Right cardiac atrium (tissue), 5 donors: ENCODE measurements around the gene TMEM123. TPM values are rescaled to one million over a fixed set of nuclear protein-coding genes. Genes with fewer than 3 reads are reported as not detected.
"Not testable (repeated sequence)": the region's sequence is repeated elsewhere in the genome, so short reads cannot be mapped to it uniquely, and the experiment has no call there.

Experiments
- ATAC-seq, 2 donors: fragments of 200-7000 bp; cut with Tn5 transposase; one replicate each; pipeline versions ENCODE4 v1.8.0 to v1.9.1; 2020; ENCODE audit warnings: moderate library complexity in 2 of 2, mild to moderate bottlenecking in 1 of 2
- DNase-seq, 3 donors: peaks; one replicate each; pipeline ENCODE4 v3.0.0-alpha.2; 2020
- H3K27ac ChIP-seq: one replicate; pipeline ENCODE4 v1.5.1; 2013; ENCODE audit warnings: mild to moderate bottlenecking, low read length, control low read depth, moderate library complexity
- H3K27me3 ChIP-seq: one replicate; pipeline ENCODE4 v1.6.1; 2013; ENCODE audit not compliant: control insufficient read depth, insufficient read depth
- H3K4me1 ChIP-seq: one replicate; pipeline ENCODE4 v1.6.1; 2013; ENCODE audit warnings: low read length; ENCODE audit not compliant: control insufficient read depth, insufficient read depth
- H3K4me3 ChIP-seq: one replicate; pipeline ENCODE4 v1.5.1; 2013; ENCODE audit warnings: low read length, control low read depth
- H3K9me3 ChIP-seq: one replicate; pipeline ENCODE4 v1.6.1; 2013; ENCODE audit warnings: low read length; ENCODE audit not compliant: control insufficient read depth
- WGBS: extraction: QIAGEN DNeasy Blood & Tissue Kit; methylation state at CpG from one replicate; pipeline ENCODE4 v1.1.7; 2013; 5-methylcytosine and 5-hydroxymethylcytosine counted together
- intact Hi-C, 4 donors: fragments of 100-400 bp; cut with DNase I; formaldehyde crosslinking; loops; one replicate each; pipeline versions ENCODE4 v1.11.0 to v1.14.0; 2022 to 2023
- polyA plus RNA-seq: library from polyadenylated mRNA; stranded (reverse); fragments of 200-250 nt; gene quantifications from one replicate; pipeline ENCODE4 v1.2.3, GENCODE V29; 2013
- total RNA-seq, 4 donors: library from RNA; stranded (reverse); fragmentation: NEBNext Ultra II Directional; extraction: Animal tissue kit (Norgen Biotek cat#: 25700); gene quantifications; one replicate each; pipeline ENCODE4 v1.2.1, GENCODE V29; 2021
- donor health status: healthy with polysubstance abuse.
- donor health status: DM: no; HTN: yes; CAD: no.
- donor health status: DM: no; HTN: no; CAD: no.
- donor health status: DM: no; HTN: yes; CAD: no; lungs with severe emphysema.
- donor health status: DM: yes; HTN: yes; CAD: no.

The TMEM123 gene
- total and polyA plus RNA-seq, 5 donors = 52.4 to 106 (median 101) TPM

DNA sequence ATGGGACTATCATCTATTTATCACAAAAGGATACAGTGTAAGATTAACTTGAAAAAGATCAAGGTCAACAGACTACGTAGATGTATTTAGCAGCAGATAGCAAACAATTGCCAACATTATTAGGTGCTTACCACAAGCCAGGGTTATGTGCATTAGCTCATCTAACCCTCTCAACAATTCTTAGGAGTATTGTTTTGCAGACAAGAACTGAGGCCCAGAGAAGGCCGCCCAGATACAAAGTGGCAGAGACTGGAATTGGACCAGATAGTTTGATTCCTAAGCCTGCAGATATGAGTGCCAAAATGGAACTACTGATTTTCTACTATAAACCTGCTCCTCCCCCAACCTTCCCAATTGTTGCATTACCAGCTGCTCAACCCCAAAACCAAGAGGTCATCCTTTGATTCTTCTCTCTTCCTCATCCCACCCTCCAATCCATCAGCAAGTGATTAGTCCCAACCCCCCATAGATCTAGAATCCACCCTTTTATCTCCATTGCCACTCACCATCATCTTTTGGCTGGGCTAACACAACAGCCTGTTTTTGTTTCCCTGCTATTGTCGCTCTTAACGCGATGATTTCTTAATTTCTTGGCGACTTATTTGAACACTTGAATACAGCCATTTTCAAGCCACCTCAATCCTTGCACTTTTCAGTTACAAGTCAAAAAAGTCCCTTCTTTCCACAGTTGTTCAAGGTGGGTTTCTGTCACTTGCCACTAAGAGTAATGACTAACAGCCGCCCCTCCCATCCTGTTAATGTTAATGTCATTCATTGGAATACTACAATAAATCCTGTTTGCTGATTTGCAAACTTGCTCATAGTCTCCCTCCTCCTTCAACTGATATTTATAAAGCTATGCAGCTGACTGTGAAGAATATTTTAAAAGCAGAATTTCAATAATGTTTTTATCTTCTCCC, 2.7 kb downstream of the TMEM123 start:
- Histone ChIP-seq H3K27me3 (no peaks in the 10 kb centered on the region), H3K9me3 (no peaks in the 10 kb centered on the region), H3K27ac (no peak overlapping the region), H3K4me3 (no peak overlapping the region), H3K4me1 (no peaks in the 10 kb centered on the region)
- ATAC-seq (no peak), DNase-seq (no peak)
- WGBS = 75% methylated on average over 7 of the region's 7 CpGs
- intact Hi-C loops = loop anchor here in 1 of 4 donors (10.0 kb wide), 1 partner anchor 65 kb away; no protein-coding TSS in a partner anchor

- Histone ChIP-seq H3K4me3 (no peak overlapping the region), H3K27me3 (no peaks in the 10 kb centered on the region), H3K9me3 (no peaks in the 10 kb centered on the region), H3K4me1 (no peaks in the 10 kb centered on the region), H3K27ac (no peak overlapping the region)
- 79% methylated on average over 2 of the region's 2 CpGs for WGBS
- ATAC-seq = no peak
- intact Hi-C loops = no loop called here
- DNase-seq = no peak
These were observed 3.7 kb downstream of the TMEM123 start for GRCh38 chr11:102448869-102449224.

DNA sequence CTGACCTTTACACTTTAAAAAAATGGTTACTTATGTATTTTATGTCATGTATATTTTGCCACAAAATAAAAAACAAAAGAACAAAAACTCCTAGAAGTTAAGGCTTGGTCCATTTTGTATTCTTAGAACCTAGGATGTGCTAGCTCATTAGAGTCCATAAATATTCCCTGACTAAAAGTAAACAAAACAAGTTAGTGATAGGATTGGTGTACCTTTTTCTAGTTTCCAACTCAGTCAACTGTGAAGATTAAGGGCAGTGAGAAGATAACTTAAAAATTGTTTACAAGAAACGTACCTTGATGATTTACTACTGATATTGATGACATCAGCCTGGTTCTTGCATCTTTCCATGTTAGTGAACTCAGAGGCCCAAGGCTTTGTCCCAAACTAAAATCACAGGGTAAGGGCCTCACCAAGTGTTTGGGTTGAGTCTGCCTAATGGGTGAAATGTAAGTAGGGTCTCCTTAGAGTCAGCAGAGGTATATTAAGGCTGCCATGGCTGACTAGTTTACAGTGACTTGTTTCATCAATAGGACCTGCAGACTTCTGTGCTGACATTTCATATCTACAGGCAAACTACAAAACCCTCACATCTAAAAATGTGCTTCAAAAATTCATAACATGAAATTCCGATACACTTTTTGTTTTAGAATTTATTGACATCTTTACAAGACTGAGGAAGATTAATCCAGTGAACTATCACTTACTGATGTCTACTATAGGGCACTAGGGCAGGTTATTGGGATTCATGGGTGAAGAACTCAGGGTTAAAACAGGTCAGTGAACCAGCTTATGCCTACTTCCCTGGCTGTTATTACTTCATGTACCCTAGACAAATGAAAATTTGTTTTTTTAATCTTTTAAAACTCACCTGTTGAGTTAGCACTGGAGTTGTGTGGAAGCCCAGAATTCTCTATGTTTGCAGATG, 4.4 kb downstream of the TMEM123 start:
- H3K27ac ChIP-seq = no peak overlapping the region
- H3K4me3 ChIP-seq = no peak overlapping the region
- no peaks in the 10 kb centered on the region for H3K27me3 ChIP-seq
- DNase-seq (no peak), ATAC-seq (no peak)
- no peaks in the 10 kb centered on the region for H3K9me3 ChIP-seq
- WGBS = 93% methylated on average over 2 of the region's 2 CpGs
- intact Hi-C loops = no loop called here
- H3K4me1 ChIP-seq = no peaks in the 10 kb centered on the region

GRCh38 chr11:102447193-102447592, 5.4 kb downstream of the TMEM123 start:
- H3K9me3 ChIP-seq = no peaks in the 10 kb centered on the region
- no peak overlapping the region for H3K27ac ChIP-seq
- ATAC-seq (no peak), DNase-seq (no peak)
- H3K27me3 ChIP-seq = no peaks in the 10 kb centered on the region
- H3K4me1 ChIP-seq = no peaks in the 10 kb centered on the region
- no peak overlapping the region for H3K4me3 ChIP-seq
- intact Hi-C loops = no loop called here

DNA sequence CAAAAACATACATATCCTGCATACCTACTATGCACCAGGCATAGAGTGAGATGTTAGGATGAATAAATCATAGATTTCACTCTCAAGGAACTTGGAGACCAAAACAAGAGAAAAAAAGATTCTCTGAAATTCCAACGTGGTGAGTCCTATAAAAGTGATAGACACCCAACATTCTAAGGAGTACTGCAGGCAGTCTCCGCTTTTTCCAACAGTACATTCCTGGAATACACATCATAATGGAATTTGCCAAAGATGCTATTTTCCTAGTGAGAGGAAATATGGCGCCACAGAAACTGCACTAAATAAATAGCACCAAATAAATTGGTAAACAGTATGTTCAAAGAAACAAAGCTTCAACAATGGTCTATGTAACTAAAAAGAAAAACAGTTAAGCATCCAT, 6.0 kb downstream of the TMEM123 start:
- DNase-seq = no peak
- Histone ChIP-seq H3K9me3 (no peaks in the 10 kb centered on the region), H3K4me3 (no peak overlapping the region), H3K27me3 (no peaks in the 10 kb centered on the region), H3K27ac (no peak overlapping the region), H3K4me1 (no peaks in the 10 kb centered on the region)
- intact Hi-C loops = no loop called here
- ATAC-seq = no peak
- 62% methylated on average over 3 of the region's 3 CpGs for WGBS

DNA sequence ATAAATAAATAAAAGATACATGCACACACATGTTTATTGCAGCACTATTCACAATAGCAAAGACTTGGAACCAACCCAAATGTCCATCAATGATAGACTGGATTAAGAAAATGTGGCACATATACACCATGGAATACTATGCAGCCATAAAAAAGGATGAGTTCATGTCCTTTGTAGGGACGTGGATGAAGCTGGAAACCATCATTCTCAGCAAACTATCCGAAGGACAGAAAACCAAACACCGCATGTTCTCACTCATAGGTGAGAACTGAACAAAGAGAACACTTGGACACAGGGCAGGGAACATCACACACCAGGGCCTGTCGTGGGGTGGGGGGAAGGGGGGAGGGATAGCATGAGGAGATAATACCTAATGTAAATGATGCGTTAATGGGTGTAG, 7.9 kb downstream of the TMEM123 start:
- intact Hi-C loops, ATAC-seq, H3K27ac ChIP-seq, H3K27me3 ChIP-seq, H3K4me3 ChIP-seq, H3K9me3 ChIP-seq, DNase-seq, H3K4me1 ChIP-seq: not testable (repeated sequence)
- 99% methylated on average over 5 of the region's 5 CpGs for WGBS

DNA sequence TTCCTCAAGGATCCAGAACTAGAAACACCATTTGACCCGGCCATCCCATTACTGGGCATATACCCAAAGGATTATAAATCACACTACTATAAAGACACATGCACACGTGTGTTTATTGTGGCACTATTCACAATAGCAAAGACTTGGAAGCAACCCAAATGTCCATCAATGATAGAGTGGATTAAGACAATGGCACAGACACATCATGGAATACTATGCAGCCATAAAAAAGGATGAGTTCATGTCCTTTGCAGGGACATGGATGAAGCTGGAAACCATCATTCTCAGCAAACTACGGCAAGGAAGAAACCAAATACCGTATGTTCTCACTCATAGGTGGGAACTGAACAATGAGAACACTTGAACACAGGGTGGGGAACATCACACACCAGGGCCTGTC, 8.4 kb downstream of the TMEM123 start:
- H3K9me3 ChIP-seq, ATAC-seq, H3K27ac ChIP-seq, H3K4me3 ChIP-seq, DNase-seq, intact Hi-C loops, H3K4me1 ChIP-seq, H3K27me3 ChIP-seq: not testable (repeated sequence)
- WGBS = 97% methylated on average over 4 of the region's 4 CpGs

- H3K4me1 ChIP-seq, H3K4me3 ChIP-seq, H3K27ac ChIP-seq, H3K27me3 ChIP-seq, DNase-seq, intact Hi-C loops, H3K9me3 ChIP-seq, ATAC-seq: not testable (repeated sequence)
- WGBS = 58% methylated on average over 4 of the region's 4 CpGs
These were observed 13.6 kb downstream of the TMEM123 start for GRCh38 chr11:102439063-102439363.

DNA sequence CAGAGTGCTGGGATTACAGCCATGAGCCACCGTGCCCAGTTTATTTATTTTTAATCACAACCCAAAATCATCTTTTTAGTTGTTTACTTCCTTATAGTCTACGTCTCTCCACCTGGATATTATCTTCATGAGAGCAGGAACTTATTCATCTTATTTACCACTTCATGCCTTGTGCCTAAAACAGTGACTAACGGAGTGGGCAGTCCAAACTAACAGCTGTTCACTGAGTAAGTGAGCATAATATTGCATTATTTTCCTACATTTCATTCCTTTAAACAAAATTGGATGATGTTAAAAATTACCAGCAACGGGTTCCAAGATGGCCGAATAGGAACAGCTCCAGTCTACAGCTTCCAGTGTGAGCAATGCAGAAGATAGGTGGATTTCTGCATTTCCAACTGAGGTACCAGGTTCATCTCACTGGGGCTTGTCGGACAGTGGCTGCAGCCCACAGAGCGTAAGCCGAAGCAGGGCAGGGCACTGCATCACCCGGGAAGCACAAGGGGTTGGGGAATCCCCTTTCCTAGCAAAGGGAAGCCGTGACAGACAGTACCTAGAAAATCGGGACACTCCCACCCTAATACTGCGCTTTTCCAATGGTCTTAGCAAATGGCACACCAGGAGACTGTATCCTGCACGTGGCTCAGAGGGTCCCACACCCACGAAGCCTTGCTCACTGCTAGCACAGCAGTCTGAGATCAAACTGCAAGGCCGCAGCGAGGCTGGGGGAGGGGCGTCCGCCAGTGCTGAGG, 14.1 kb downstream of the TMEM123 start:
- ATAC-seq (no peak), DNase-seq (no peak)
- no peak overlapping the region for H3K4me3 ChIP-seq
- H3K27me3 ChIP-seq = no peaks in the 10 kb centered on the region
- intact Hi-C loops = no loop called here
- H3K9me3 ChIP-seq = no peaks in the 10 kb centered on the region
- WGBS = 90% methylated on average over 18 of the region's 18 CpGs
- H3K27ac ChIP-seq = no peak overlapping the region
- no peaks in the 10 kb centered on the region for H3K4me1 ChIP-seq

DNA sequence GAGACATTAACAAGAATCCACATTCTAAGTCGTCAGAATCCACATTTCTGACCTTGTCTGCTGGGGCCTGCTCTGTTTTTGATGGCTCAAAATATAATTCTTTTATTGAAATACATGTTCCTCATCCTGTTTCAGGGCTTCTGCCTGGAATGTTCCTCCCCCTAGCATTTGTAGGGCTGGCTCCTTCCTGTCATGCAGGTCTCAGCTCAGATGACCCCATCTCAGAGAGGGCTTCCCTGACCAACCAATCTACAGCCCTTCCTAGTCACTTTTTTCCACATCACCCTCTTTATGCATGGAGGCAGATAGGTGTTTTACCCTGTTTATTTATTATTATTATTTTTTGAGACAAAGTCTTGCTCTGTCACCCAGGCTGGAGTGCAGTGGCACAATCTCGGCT, 14.8 kb downstream of the TMEM123 start:
- no peak for DNase-seq
- no peaks in the 10 kb centered on the region for H3K4me1 ChIP-seq
- no peak overlapping the region for H3K4me3 ChIP-seq
- intact Hi-C loops = no loop called here
- no peak for ATAC-seq
- no peaks in the 10 kb centered on the region for H3K9me3 ChIP-seq
- no peaks in the 10 kb centered on the region for H3K27me3 ChIP-seq
- H3K27ac ChIP-seq = no peak overlapping the region
- WGBS = 68% methylated on average over 2 of the region's 2 CpGs

GRCh38 chr11:102436976-102437375, 15.6 kb downstream of the TMEM123 start:
- no peak overlapping the region for H3K4me3 ChIP-seq
- H3K27ac ChIP-seq = no peak overlapping the region
- no peak for DNase-seq
- no peaks in the 10 kb centered on the region for H3K4me1 ChIP-seq
- no peaks in the 10 kb centered on the region for H3K27me3 ChIP-seq
- WGBS = 87% methylated on average over 2 of the region's 2 CpGs
- no peaks in the 10 kb centered on the region for H3K9me3 ChIP-seq
- no peak for ATAC-seq
- intact Hi-C loops = no loop called here
